ENCODE measurements around the gene COL6A1.
"Not testable (repeated sequence)": the region's sequence is repeated elsewhere in the genome, so short reads cannot be mapped to it uniquely, and the experiment has no call there.

DNA sequence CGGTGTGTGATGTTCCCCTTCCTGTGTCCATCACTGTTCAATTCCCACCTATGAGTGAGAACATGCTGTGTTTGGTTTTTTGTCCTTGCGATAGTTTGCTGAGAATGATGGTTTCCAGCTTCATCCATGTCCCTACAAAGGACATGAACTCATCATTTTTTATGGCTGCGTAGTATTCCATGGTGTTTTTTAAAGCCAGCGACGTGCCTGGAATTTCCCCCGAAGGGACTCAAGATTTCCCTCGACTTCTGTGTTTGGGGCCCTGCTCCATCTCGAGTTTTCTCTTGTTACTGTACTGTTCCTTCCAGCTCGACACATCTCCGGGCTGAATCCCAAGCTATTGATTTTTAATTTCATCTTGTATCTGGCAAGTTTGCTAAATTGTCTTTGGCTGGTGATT lies 29.0 kb upstream of the COL6A1 start:
- TF ChIP-seq YY1 (IDR thresholded peaks at IDR 0.05; ENCODE audit: insufficient read depth, insufficient read length); SUZ12 (IDR thresholded peaks at IDR 0.05; ENCODE audit: extremely low read depth, insufficient read depth, insufficient read length): not testable (repeated sequence)
